ENCODE data around the gene TMOD1. TPM values are rescaled to one million over a fixed set of nuclear protein-coding genes. Genes with fewer than 3 reads are reported as not detected.

Gene TMOD1
- total RNA-seq, 1 donor from 2014 or later, result 0.98 TPM

- TF ChIP-seq, protein P1, sequence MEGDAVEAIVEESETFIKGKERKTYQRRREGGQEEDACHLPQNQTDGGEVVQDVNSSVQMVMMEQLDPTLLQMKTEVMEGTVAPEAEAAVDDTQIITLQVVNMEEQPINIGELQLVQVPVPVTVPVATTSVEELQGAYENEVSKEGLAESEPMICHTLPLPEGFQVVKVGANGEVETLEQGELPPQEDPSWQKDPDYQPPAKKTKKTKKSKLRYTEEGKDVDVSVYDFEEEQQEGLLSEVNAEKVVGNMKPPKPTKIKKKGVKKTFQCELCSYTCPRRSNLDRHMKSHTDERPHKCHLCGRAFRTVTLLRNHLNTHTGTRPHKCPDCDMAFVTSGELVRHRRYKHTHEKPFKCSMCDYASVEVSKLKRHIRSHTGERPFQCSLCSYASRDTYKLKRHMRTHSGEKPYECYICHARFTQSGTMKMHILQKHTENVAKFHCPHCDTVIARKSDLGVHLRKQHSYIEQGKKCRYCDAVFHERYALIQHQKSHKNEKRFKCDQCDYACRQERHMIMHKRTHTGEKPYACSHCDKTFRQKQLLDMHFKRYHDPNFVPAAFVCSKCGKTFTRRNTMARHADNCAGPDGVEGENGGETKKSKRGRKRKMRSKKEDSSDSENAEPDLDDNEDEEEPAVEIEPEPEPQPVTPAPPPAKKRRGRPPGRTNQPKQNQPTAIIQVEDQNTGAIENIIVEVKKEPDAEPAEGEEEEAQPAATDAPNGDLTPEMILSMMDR (conservative IDR thresholded peaks at IDR 0.05; ENCODE audit: low read depth, low read length), result no peak
- DNase-seq (ENCODE audit: low read depth), result no peak
- no peak overlapping the region for H3K4me3 ChIP-seq (ENCODE audit: low read depth, low read length)
Observed at GRCh38 chr9:97534185-97534584, 32.7 kb downstream of the TMOD1 start.

GRCh38 chr9:97534961-97535594 is 33.6 kb downstream of the TMOD1 start:
- H3K4me3 ChIP-seq (ENCODE audit: low read depth, low read length), result no peak overlapping the region
- TF ChIP-seq, protein P1 (conservative IDR thresholded peaks at IDR 0.05; ENCODE audit: low read depth, low read length), result no peak
- no peak for DNase-seq (ENCODE audit: low read depth)

DNA sequence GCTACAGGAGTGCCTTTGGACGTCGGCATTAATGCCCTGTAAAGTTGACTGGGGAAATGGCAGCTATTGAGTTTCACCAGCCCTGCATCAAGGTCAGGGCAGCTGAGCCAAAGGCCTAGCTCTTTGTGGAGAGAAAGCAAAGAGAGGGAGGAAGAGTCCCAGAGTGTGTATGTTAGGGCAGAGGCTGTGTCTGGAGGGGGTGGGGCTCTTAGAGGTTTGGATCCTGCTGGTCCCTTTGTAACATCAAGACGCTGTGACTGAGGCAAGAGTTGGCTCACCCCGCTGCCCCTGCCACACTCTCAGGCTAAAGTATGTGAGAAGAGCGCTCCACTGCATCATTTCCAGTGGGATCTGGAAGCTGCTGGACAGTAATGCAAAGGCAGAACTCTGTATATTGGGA is 34.3 kb downstream of the TMOD1 start:
- TF ChIP-seq, protein P1 (conservative IDR thresholded peaks at IDR 0.05; ENCODE audit: low read depth, low read length), result no peak
- no peak overlapping the region for H3K4me3 ChIP-seq (ENCODE audit: low read depth, low read length)
- no peak for DNase-seq (ENCODE audit: low read depth)

GRCh38 chr9:97536480-97536879 is 35.0 kb downstream of the TMOD1 start:
- no peak overlapping the region for H3K4me3 ChIP-seq (ENCODE audit: low read depth, low read length)
- TF ChIP-seq, protein P1 (conservative IDR thresholded peaks at IDR 0.05; ENCODE audit: low read depth, low read length), result no peak
- DNase-seq (ENCODE audit: low read depth), result no peak

- TF ChIP-seq, protein P1 (conservative IDR thresholded peaks at IDR 0.05; ENCODE audit: low read depth, low read length), result no peak
- no peak for DNase-seq (ENCODE audit: low read depth)
- H3K4me3 ChIP-seq (ENCODE audit: low read depth, low read length), result no peak overlapping the region
Observed at GRCh38 chr9:97543561-97543960, 42.1 kb downstream of the TMOD1 start.

DNA sequence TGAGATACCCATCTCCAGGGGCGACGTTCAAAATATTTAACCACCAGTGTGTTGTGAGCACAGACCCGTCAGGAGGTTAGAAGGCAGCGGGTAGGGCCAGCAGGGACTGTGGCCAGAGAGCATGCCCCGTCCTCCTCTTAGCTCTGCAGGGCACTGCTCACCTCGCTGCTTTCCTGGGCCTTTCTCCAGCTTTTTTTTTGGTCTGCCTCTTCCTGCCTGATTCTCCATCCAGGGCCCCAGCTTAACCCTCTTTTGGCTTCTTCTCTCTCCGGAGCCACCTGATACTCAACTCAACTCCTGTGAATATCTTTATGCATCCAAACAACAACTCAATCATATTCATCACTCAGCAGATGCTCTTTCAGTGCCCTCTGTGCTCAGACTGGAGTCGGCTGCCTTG is 44.0 kb downstream of the TMOD1 start:
- TF ChIP-seq, protein P1 (conservative IDR thresholded peaks at IDR 0.05; ENCODE audit: low read depth, low read length), result no peak
- no peak overlapping the region for H3K4me3 ChIP-seq (ENCODE audit: low read depth, low read length)
- no peak for DNase-seq (ENCODE audit: low read depth)

Data from epithelial cell of proximal tubule (primary cell).